ENCODE measurements around the gene HERC2. TPM values are rescaled to one million over a fixed set of nuclear protein-coding genes. Genes with fewer than 3 reads are reported as not detected.

HERC2 gene
- total and polyA plus RNA-seq, 4 donors: 14.6 to 45.4 (median 26.6) TPM

GRCh38 chr15:28099555-28100140, 222.3 kb downstream of the HERC2 start:
- H3K4me1 ChIP-seq (ENCODE audit: control insufficient read depth in 4 of 4, insufficient read depth in 4 of 4, low read length in 3 of 4): peaks cover 15 to 28% (median 22%) of the 10 kb centered on the region in 4 donors
- peaks cover 0 to 7% (median 2%) of the 10 kb centered on the region in 4 donors for H3K27me3 ChIP-seq (ENCODE audit: control insufficient read depth in 4 of 4, insufficient read depth in 4 of 4, low read length in 3 of 4)
- H3K9me3 ChIP-seq (ENCODE audit: control insufficient read depth in 4 of 4, low read length in 3 of 4): no peaks in the 10 kb centered on the region
- no peak for TF ChIP-seq HNF4G (IDR thresholded peaks at IDR 0.05)
- TF ChIP-seq MAX (IDR thresholded peaks at IDR 0.05): no peak
- no peak for TF ChIP-seq FOXA2 (IDR thresholded peaks at IDR 0.05)
- no peak for TF ChIP-seq GABPA (IDR thresholded peaks at IDR 0.05 in 1 of 2, conservative IDR thresholded peaks at IDR 0.05 in 1 of 2)
- TF ChIP-seq NR2F2 (IDR thresholded peaks at IDR 0.05): no peak
- TF ChIP-seq EGR1 (IDR thresholded peaks at IDR 0.05; ENCODE audit: low read depth in 2 of 2): no peak
- no peak for TF ChIP-seq SP1 (IDR thresholded peaks at IDR 0.05)
- no peak for TF ChIP-seq REST (IDR thresholded peaks at IDR 0.05)
- TF ChIP-seq FOXA1 (IDR thresholded peaks at IDR 0.05): no peak
- no peak overlapping the region for H3K9ac ChIP-seq (ENCODE audit: low read depth in 1 of 2, low read length in 2 of 2)
- H3K36me3 ChIP-seq (ENCODE audit: control insufficient read depth in 4 of 4, insufficient read depth in 3 of 4, low read depth in 1 of 4, low read length in 3 of 4): no peaks in the 10 kb centered on the region
- H3K4me3 ChIP-seq (ENCODE audit: low read depth in 1 of 3, low read length in 3 of 3): peak overlapping the region in 1 of 3 donors; percentile 37
- DNase-seq (ENCODE audit: low spot score): no peak
- H3K27ac ChIP-seq (ENCODE audit: low read depth in 1 of 2, low read length in 2 of 2): no peak overlapping the region
- WGBS: 19% methylated on average over 16 of the region's 16 CpGs

GRCh38 chr15:28098766-28099554, 223.0 kb downstream of the HERC2 start, which contains the start of gene OCA2:
OCA2 (minus strand) TSS chr15:28099315; CDS start chr15:28081874, 17,441 bp downstream.
- Histone ChIP-seq H3K9me3 (ENCODE audit: control insufficient read depth in 4 of 4, low read length in 3 of 4) (no peaks in the 10 kb centered on the region), H3K4me1 (ENCODE audit: control insufficient read depth in 4 of 4, insufficient read depth in 4 of 4, low read length in 3 of 4) (peaks cover 17 to 32% (median 25%) of the 10 kb centered on the region in 4 donors), H3K36me3 (ENCODE audit: control insufficient read depth in 4 of 4, insufficient read depth in 3 of 4, low read depth in 1 of 4, low read length in 3 of 4) (no peaks in the 10 kb centered on the region), H3K27me3 (ENCODE audit: control insufficient read depth in 4 of 4, insufficient read depth in 4 of 4, low read length in 3 of 4) (peaks cover 0 to 7% (median 2%) of the 10 kb centered on the region in 4 donors), H3K4me3 (ENCODE audit: low read depth in 1 of 3, low read length in 3 of 3) (peak within 1 kb of the TSS in 1 of 3 donors; percentile 37), H3K9ac (ENCODE audit: low read depth in 1 of 2, low read length in 2 of 2) (no peak within 1 kb of the TSS), H3K27ac (ENCODE audit: low read depth in 1 of 2, low read length in 2 of 2) (no peak within 1 kb of the TSS)
- 8% methylated on average over 52 of the region's 52 CpGs for WGBS
- peak; percentile 73 for DNase-seq (ENCODE audit: low spot score)
- TF ChIP-seq REST (IDR thresholded peaks at IDR 0.05) (no peak), SP1 (IDR thresholded peaks at IDR 0.05) (no peak), GABPA (IDR thresholded peaks at IDR 0.05 in 1 of 2, conservative IDR thresholded peaks at IDR 0.05 in 1 of 2) (no peak), HNF4A (conservative IDR thresholded peaks at IDR 0.05) (no peak), EGR1 (IDR thresholded peaks at IDR 0.05; ENCODE audit: low read depth in 2 of 2) (no peak)
